ENCODE data around the gene JMJD1C.

Gene JMJD1C

DNA sequence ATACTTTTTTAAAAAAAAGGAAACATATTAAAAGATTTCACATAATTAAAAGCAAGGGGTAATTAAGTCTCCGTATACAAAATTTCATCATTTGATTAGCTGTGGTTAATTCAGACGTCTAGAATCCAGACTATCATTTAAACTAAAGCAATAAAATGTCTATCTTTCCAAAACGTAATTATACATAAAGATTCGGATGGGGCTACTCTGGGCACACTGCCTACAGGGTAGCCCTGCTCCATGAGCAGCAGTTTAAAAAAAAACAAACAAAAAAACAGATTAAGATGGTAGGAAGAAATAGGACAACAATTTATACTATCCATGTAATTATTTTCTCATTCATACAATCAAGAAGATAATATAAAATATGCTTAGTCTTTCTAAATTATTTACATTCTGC is 236.6 kb downstream of the JMJD1C start:
- ATAC-seq (replicated peaks) (no peak), DNase-seq (no peak)
- H3K9me3 Mint-ChIP-seq: no peaks in the 10 kb centered on the region
- peak overlapping the region in 1 of 2 donors; percentile 56 for H3K27ac Mint-ChIP-seq
- peaks cover 31% of the 10 kb centered on the region for H3K36me3 Mint-ChIP-seq (ENCODE audit: insufficient read depth)
- H3K27me3 Mint-ChIP-seq: no peaks in the 10 kb centered on the region
- H3K4me1 Mint-ChIP-seq (ENCODE audit: low read depth in 2 of 2): peaks cover 23 to 42% of the 10 kb centered on the region in 2 donors
- H3K4me3 Mint-ChIP-seq: no peak overlapping the region

DNA sequence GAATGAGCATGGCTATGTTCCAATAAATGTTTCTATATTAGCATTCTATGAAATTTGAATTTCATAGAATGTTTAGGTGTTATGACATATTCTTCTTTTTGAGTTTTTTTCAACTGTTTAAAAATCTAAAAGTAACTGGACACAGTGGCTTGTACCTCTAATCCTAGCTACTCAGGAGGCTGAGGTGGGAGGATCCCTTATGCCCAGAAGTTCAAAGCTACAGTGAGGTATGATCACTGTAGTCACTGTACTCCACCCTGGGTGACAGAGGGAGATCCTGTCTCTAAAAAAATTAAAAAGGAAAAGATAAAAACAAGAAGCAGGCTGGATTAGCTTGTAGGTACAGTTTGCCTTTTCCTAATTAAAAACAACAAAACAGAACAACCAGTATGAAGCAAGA is 237.5 kb downstream of the JMJD1C start:
- Mint-ChIP-seq H3K27me3 (no peaks in the 10 kb centered on the region), H3K4me3 (no peak overlapping the region)

DNA sequence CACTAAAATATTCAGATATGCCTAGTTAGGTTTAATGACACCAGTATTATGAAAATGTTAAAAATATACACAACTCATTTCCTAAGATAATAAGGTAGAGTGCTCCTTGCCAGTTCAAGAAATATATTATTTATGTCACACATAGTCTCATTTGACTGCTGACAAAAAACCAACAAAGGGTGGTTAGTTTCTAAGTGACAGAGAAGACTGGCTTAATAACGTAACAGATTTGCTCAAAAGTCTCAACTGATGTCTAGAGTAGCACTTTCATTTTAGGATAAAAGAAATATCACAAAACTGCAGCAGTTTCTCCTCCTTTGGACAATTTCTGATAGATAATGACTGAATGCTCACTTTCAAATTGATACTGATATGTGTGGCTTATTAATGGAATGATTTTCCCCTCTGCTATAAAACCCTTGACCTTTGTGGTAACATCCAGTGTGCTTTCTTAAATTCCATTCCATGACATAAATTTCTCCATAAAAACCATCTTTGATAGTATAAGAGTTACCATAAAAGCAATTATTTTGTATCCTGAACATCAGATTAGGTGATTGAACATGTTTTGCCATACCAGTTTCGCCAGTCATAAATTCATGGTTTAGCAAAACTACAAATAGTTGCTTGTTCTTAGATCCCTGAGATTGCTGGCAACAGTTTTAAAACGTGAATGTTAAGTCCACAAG is 238.4 kb downstream of the JMJD1C start:
- Mint-ChIP-seq H3K27me3 (no peaks in the 10 kb centered on the region), H3K4me1 (ENCODE audit: low read depth in 2 of 2) (peaks cover 26 to 43% of the 10 kb centered on the region in 2 donors), H3K27ac (peak overlapping the region in 1 of 2 donors; percentile 96), H3K4me3 (peak overlapping the region; percentile 16 to 28), H3K36me3 (ENCODE audit: insufficient read depth) (peaks cover 44% of the 10 kb centered on the region), H3K9me3 (no peaks in the 10 kb centered on the region)
- no peak for ATAC-seq (replicated peaks)
- no peak for DNase-seq

More for the DNA sequence above, 237.5 kb downstream of the JMJD1C start:
- ATAC-seq (replicated peaks) (no peak), DNase-seq (no peak)
- H3K9me3 Mint-ChIP-seq: no peaks in the 10 kb centered on the region
- H3K4me1 Mint-ChIP-seq (ENCODE audit: low read depth in 2 of 2): peaks cover 23 to 41% of the 10 kb centered on the region in 2 donors
- H3K36me3 Mint-ChIP-seq (ENCODE audit: insufficient read depth): peaks cover 39% of the 10 kb centered on the region
- H3K27ac Mint-ChIP-seq: peak overlapping the region in 1 of 2 donors; percentile 96

DNA sequence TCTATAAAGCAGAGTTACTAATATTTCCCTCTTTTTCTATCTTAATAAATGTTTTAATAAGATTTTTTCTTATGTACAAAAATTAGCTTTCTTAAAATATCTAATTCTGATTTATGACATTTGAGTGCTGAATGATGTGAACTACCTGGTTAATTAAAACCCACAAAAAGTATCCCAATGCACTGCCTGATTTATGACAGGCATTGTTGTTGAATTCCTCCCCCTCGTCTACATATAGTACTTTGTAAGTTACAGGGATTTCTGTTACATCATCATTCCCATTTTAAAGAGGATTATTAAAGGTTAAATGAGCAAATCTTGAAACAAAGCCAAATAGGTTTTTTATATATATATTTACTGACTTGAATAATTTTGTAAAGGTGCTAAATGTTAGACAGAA is 241.5 kb downstream of the JMJD1C start:
- H3K27me3 Mint-ChIP-seq: no peaks in the 10 kb centered on the region
- H3K4me1 Mint-ChIP-seq (ENCODE audit: low read depth in 2 of 2): peaks cover 40 to 64% of the 10 kb centered on the region in 2 donors
- no peak overlapping the region for H3K4me3 Mint-ChIP-seq
- H3K27ac Mint-ChIP-seq: no peak overlapping the region
- peaks cover 35% of the 10 kb centered on the region for H3K36me3 Mint-ChIP-seq (ENCODE audit: insufficient read depth)
- ATAC-seq (replicated peaks) (no peak), DNase-seq (no peak)
- H3K9me3 Mint-ChIP-seq: no peaks in the 10 kb centered on the region

DNA sequence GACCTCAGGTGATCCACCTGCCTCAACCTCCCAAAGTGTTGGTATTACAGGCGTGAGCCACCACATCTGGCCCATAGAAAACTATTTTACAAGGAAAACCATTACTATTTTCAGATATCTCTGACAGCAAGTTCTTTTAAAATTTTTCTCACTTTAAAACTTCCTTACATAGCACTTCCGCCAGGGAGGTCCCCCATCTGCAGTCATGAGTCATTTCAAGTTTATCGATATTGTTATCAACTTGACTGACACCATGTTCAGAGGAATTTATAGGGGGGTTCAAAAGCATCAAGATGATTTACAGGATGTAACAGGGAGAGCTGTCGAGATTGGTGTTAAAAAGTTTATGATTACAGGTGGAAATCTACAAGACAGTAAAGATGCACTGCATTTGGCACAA is 243.8 kb downstream of the JMJD1C start:
- Mint-ChIP-seq H3K27ac (peak overlapping the region; percentile 55 to 91), H3K9me3 (no peaks in the 10 kb centered on the region), H3K36me3 (ENCODE audit: insufficient read depth) (peaks cover 33% of the 10 kb centered on the region), H3K27me3 (no peaks in the 10 kb centered on the region), H3K4me1 (ENCODE audit: low read depth in 2 of 2) (peaks cover 41 to 65% of the 10 kb centered on the region in 2 donors), H3K4me3 (peak overlapping the region; percentile 6 to 43)
- ATAC-seq (replicated peaks): peak; percentile 15
- no peak for DNase-seq

DNA sequence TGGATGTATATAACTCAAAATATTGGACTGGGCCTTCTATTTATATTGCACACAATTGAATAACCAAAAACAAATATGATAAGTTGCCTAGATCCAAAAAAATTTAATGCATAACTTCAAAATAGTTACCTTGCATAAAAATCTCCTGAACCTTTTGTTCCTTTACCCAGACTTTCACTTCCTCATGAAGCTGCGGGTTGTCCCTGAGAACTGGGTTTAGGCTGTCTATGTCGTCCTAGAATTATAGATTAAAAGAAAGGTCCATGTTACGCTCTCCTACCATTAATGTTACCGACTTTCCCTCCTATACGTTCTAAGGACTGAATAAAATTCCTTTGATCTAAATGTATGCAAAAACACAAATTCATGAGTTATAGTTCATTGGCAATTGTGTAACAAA is 246.0 kb downstream of the JMJD1C start:
- H3K9me3 Mint-ChIP-seq: no peaks in the 10 kb centered on the region
- ATAC-seq (replicated peaks) (no peak), DNase-seq (no peak)
- H3K36me3 Mint-ChIP-seq (ENCODE audit: insufficient read depth): peaks cover 42% of the 10 kb centered on the region
- H3K4me1 Mint-ChIP-seq (ENCODE audit: low read depth in 2 of 2): peaks cover 30 to 53% of the 10 kb centered on the region in 2 donors
- no peaks in the 10 kb centered on the region for H3K27me3 Mint-ChIP-seq
- H3K4me3 Mint-ChIP-seq: no peak overlapping the region
- peak overlapping the region; percentile 38 to 60 for H3K27ac Mint-ChIP-seq

DNA sequence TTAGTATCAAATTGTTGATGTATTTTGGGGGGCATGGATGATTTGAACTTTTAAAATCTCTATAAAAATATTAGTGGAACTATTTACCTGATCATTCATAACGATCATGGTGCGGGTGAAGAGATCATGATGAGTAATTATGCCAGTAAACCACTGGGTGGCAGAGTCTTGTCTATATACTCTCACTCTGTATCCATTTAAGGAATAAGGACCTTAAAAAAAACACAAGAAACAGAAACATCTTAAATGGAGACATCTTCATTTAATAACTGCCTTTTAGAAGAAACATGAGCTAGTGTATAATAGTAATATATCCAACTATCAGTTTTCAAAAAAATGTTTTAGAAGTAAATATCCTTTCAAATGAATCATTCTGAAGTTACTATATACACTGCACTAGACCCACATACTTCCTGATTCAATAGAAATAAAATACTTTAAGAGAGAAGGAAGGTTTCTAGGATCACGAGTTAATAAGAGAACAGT is 248.6 kb downstream of the JMJD1C start:
- Mint-ChIP-seq H3K4me1 (ENCODE audit: low read depth in 2 of 2) (peaks cover 27 to 39% of the 10 kb centered on the region in 2 donors), H3K9me3 (no peaks in the 10 kb centered on the region), H3K27ac (no peak overlapping the region), H3K36me3 (ENCODE audit: insufficient read depth) (peaks cover 42% of the 10 kb centered on the region), H3K4me3 (peak overlapping the region in 1 of 2 donors; percentile 14), H3K27me3 (no peaks in the 10 kb centered on the region)
- DNase-seq: peak in 2 of 3 experiments; percentile 19 to 25
- peak; percentile 85 for ATAC-seq (replicated peaks)

DNA sequence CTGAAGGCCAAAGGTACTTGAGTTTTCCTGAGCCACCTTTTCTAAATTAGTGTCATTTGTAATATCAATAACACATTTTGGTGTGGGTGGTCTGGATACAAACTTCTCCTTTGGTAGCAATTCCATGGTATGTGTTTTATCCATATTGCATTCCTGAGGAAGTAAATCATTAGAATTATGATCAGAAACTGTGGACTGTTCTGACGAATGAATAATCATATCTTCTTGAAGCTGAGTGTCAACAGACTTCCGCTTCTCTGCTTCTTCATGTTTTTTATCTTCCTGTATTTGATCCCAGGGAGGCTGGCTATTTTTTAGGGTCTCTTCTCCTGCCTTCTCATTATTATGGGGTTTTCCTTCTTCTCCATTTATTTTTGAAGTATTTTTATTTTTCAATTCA is 251.2 kb downstream of the JMJD1C start:
- peaks cover 19 to 21% of the 10 kb centered on the region in 2 donors for H3K4me1 Mint-ChIP-seq (ENCODE audit: low read depth in 2 of 2)
- ATAC-seq (replicated peaks): no peak
- no peak overlapping the region for H3K4me3 Mint-ChIP-seq
- H3K27me3 Mint-ChIP-seq: no peaks in the 10 kb centered on the region
- no peak overlapping the region for H3K27ac Mint-ChIP-seq
- no peaks in the 10 kb centered on the region for H3K9me3 Mint-ChIP-seq
- DNase-seq: no peak
- peaks cover 50% of the 10 kb centered on the region for H3K36me3 Mint-ChIP-seq (ENCODE audit: insufficient read depth)

DNA sequence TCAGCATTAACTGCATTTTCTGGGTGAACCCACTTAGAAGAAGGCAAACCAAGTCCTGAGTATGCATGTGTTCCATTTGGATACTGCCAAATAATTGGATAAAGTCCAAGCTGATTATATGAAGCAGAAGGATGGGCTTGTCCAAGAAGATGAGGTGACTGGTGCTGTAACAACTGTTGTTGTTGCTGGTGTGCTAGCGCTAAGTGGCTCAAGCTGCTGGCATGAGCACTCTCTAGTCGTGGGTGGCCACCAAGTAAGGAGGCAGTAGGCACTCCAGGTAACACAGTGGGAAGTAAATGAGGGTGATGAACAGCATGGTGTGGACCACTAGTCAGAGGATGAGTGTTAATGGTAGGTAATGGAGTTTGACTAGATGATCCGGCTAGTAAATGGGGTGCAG is 252.3 kb downstream of the JMJD1C start:
- H3K36me3 Mint-ChIP-seq (ENCODE audit: insufficient read depth): peaks cover 58% of the 10 kb centered on the region
- H3K4me3 Mint-ChIP-seq: no peak overlapping the region
- ATAC-seq (replicated peaks): no peak
- no peak for DNase-seq
- no peak overlapping the region for H3K27ac Mint-ChIP-seq
- H3K4me1 Mint-ChIP-seq (ENCODE audit: low read depth in 2 of 2): peaks cover 16 to 18% of the 10 kb centered on the region in 2 donors
- no peaks in the 10 kb centered on the region for H3K9me3 Mint-ChIP-seq
- H3K27me3 Mint-ChIP-seq: no peaks in the 10 kb centered on the region

DNA sequence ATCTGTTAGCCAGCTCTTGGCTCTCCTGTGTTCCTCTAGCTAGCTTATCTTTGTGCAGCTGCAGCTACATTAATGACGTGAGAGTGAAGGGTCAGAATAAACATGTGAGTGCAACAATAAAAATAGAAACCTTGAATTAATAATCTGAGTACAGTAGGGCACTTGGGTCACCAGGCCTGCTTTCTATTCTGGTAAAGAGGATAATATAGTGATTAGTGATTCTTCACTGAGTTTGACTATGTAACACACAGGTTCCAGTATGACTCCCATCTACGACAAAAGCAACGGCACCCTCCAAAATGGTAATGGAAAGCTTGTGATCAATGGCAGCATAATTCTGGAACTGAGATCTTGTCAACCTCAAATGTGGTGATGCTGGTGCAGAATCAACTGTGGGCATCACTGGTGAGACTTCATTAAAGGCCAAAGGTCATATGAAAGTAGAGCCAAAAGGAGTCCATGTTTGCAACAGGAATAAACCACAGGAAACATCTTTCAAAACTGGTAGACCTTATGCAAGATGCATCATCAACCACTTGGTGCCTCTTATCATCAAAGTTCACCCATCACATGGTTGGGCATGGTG is 255.1 kb downstream of the JMJD1C start:
- Mint-ChIP-seq H3K4me3 (no peak overlapping the region), H3K27me3 (no peaks in the 10 kb centered on the region), H3K4me1 (ENCODE audit: low read depth in 2 of 2) (peaks cover 26 to 29% of the 10 kb centered on the region in 2 donors), H3K9me3 (no peaks in the 10 kb centered on the region), H3K36me3 (ENCODE audit: insufficient read depth) (peaks cover 68% of the 10 kb centered on the region), H3K27ac (peak overlapping the region; percentile 11 to 41)
- ATAC-seq (replicated peaks) (no peak), DNase-seq (no peak)

DNA sequence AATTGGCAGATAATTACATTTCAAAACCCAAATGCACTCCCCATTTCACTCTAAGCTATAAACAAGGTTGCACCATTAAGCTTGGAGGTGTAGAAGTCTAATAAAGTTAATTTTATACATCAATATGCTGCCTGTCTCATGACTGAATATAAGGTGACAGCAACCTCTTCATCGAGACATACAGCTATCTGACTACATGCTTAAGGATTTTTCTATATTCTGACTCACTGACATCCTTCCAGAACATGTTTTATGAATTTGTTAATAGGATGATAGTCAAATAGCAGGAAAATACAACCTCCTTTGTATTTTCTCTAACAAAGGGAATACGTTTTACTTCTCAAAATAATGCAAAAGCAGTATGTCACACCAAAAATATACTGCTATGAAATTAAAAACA is 256.1 kb downstream of the JMJD1C start:
- ATAC-seq (replicated peaks): no peak
- DNase-seq: no peak
- no peak overlapping the region for H3K27ac Mint-ChIP-seq
- H3K4me3 Mint-ChIP-seq: no peak overlapping the region
- peaks cover 33 to 39% of the 10 kb centered on the region in 2 donors for H3K4me1 Mint-ChIP-seq (ENCODE audit: low read depth in 2 of 2)
- H3K36me3 Mint-ChIP-seq (ENCODE audit: insufficient read depth): peaks cover 66% of the 10 kb centered on the region
- no peaks in the 10 kb centered on the region for H3K27me3 Mint-ChIP-seq
- no peaks in the 10 kb centered on the region for H3K9me3 Mint-ChIP-seq

DNA sequence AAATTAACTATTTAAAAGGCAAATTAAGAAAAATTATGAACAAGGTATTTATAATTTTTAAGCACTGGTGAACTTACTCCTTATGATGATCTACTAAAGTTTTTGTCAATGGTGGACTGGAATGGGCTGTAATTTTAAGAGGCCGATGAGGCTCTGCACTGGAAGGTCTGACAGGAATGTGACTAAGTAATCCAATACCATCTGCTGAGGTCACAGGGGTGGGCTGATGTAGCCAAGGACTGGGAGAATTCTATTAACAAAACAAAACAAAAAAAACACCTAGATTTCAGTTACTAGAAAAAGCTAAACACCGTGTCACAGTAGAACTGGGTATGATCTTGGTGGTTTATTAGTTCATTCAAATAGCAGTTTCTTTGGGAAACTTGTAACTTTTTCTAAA is 256.8 kb downstream of the JMJD1C start:
- Mint-ChIP-seq H3K9me3 (no peaks in the 10 kb centered on the region), H3K4me3 (no peak overlapping the region), H3K27ac (peak overlapping the region in 1 of 2 donors; percentile 64), H3K4me1 (ENCODE audit: low read depth in 2 of 2) (peaks cover 38 to 46% of the 10 kb centered on the region in 2 donors), H3K27me3 (no peaks in the 10 kb centered on the region), H3K36me3 (ENCODE audit: insufficient read depth) (peaks cover 59% of the 10 kb centered on the region)
- ATAC-seq (replicated peaks) (no peak), DNase-seq (no peak)

DNA sequence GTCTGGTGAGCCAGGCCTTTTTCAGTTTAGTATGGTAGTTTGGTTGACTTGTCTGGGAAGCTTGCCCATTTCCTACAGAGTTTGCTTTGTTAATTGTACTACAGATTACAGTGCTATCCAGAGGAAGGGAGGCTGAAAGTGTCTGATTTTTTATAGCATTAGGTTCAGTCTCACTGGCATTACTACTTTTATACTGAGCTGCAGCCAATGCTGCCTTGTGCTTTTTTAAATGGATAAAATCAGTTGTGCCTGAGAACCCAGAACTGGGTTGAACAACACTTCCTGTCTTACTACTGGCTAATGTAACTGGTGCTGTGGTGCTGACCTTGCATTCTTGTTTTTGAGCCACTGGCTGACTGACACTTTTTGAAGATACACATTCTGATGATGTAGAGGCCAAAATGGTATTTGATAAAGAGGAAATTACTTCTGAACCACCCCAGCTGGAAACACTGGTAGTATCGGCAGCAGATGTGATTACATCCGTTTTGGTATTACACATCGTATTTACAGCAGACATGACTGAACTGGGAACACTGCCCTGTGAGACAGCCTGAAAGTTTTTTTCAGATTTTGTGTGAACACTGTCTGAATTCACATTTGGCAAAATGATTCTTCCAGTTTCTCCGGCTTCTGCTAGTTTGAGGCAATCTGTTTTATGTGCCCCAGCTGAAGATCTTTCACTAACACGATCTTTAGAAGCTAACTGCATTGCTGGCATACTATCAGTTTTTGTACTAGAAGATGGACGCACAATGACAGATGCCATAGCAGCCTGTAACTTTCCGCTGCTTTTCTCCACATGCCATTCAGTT is 258.6 kb downstream of the JMJD1C start:
- Mint-ChIP-seq H3K36me3 (ENCODE audit: insufficient read depth) (peaks cover 57% of the 10 kb centered on the region), H3K4me1 (ENCODE audit: low read depth in 2 of 2) (peaks cover 35 to 46% of the 10 kb centered on the region in 2 donors)
- ATAC-seq (replicated peaks): peak; percentile 52

More for the DNA sequence above, 258.6 kb downstream of the JMJD1C start:
- Mint-ChIP-seq H3K4me3 (peak overlapping the region; percentile 47 to 50), H3K9me3 (no peaks in the 10 kb centered on the region), H3K27me3 (no peaks in the 10 kb centered on the region), H3K27ac (peak overlapping the region; percentile 32 to 64)
- no peak for DNase-seq

Data from effector memory CD8-positive, alpha-beta T cell (primary cell).